NCI-H2081 (cell line): ENCODE measurements around the gene ZNF821.
A peak's percentile ranks its signal among the peaks of the same experiment; 100 is the strongest.
"Not testable (repeated sequence)": the region's sequence is repeated elsewhere in the genome, so short reads cannot be mapped to it uniquely, and the experiment has no call there.

Experiments
- DNase-seq, 2 experiments: peaks; one replicate each; lab custom pipeline; 2025; lab: John Stamatoyannopoulos, UW

Gene ZNF821, protein sequence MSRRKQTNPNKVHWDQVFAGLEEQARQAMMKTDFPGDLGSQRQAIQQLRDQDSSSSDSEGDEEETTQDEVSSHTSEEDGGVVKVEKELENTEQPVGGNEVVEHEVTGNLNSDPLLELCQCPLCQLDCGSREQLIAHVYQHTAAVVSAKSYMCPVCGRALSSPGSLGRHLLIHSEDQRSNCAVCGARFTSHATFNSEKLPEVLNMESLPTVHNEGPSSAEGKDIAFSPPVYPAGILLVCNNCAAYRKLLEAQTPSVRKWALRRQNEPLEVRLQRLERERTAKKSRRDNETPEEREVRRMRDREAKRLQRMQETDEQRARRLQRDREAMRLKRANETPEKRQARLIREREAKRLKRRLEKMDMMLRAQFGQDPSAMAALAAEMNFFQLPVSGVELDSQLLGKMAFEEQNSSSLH

DNA sequence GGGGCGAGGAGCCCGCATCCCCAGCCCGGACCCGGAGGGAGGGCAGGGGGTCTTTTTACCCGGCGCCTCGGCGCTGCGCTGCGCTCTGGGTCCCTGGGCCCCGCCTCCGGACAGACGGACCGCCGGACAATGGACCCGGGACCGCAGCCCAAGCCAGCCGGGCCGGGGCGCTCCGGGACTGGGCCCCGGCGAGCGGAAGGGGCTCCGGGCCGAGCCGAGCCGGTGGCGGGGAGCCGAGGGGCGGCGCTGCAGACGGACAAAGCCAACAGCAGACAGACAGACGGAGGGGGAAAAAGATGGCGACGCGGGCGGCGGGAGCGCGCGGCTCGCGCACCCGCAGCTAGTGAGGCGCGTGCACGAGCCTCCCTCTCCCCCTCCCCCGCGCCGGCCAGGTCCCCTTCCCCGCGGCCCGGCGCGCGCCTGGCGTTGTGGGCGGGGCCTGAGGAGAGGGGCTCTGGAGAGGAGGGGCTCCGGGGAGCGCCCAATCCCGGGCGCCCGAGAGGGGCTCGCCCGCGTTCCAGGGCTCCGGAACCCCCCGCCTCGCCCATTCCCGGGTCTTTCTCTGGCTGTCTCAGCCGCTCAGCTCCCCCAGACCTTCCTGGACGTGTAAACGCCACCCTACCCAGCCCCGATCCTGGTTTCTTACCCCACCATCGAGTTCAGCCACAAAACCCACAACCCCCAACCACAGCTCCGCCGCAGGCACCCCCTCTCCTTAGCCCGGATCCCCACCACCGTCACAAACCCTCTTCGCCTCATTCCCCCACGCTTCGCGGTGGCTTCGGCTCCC is at the start of gene ZNF821:
Gene ZNF821 (minus strand): TSS at position 334 of the 790 bp plus-strand sequence. CDS start 4,236 bp downstream, outside the sequence.
- DNase-seq, result peak; percentile 71 to 75

DNA sequence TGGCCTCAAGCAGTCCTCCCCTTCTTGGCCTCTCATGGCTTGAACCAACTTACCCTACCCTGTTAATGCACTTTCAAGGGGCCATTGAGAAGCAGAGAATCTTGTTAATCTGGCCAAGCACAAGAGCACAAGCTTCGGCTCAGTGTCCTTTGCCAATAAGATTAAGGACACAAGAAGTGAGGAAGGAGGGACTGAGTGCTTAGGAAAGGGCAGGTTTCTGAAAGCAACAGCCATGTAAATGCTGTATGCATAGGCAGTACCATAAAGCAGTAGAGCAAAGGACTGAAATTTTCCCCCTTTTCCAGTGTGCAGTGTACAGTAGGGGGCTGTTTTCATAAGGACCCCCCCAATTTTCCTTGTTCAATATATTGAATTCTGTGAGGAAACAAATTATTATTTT is 49.0 kb upstream of the ZNF821 start:
- DNase-seq, result no peak

DNA sequence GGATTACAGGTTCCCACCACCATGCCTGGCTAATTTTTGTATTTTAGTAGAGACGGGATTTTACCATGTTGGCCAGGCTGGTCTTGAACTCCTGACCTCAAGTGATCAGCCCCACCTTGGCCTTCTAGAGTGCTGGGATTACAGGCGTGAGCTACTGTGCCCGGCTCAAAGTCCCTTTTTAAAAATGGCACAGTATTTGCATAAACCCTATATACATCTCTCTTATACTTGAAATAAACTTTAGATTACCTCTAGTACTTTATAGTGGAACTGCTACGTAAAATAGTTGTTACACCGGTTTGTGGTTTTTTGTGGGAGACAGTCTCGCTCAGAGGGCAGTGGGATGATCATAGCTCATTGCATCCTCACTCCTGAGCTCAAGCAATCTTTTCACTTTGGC is 47.6 kb upstream of the ZNF821 start:
- DNase-seq, result no peak

DNA sequence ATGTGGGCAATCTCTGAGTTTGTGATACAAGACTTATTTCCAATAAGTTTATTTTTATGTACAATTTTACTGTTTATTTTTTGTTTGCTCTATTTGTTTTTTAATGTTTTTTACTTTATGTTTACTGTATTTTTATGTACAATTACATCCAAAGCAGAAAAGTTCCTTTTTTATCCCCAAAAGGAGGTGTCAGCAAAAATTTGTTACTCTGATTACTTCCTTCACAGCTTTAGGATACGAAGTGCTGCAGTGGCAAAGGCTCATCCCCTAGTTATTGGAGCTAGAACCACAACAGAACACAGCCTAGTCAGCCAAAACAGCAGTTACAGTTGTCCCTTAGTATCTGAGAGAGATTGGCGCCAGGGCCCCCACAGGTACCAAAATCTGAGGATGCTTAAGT is 47.0 kb upstream of the ZNF821 start:
- DNase-seq, result no peak

DNA sequence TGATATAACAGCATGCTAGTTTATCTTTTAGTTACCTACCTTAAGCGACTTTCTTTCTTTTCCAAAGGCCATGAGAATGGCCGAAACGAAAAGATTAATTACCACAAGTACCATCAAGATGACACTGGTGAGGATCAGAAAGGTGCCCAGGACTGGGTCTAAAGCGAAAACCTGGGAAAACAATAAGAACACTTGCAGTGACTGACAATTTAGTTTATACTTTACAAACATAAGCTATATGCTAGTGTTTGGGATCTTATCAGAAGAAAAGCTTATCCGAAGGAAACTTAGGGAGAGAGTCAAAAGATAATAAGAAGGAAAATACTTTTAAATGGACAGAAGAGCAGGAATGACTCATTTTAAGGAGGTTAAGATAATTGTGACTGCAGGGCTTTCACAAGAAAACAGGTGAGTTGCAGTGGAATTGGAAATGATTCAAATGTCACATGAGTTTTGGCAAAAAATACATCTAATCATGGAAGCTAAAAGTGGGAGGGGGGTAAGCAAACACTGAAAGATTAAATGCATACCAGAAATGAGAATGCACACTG is 46.1 kb upstream of the ZNF821 start:
- DNase-seq, result no peak

DNA sequence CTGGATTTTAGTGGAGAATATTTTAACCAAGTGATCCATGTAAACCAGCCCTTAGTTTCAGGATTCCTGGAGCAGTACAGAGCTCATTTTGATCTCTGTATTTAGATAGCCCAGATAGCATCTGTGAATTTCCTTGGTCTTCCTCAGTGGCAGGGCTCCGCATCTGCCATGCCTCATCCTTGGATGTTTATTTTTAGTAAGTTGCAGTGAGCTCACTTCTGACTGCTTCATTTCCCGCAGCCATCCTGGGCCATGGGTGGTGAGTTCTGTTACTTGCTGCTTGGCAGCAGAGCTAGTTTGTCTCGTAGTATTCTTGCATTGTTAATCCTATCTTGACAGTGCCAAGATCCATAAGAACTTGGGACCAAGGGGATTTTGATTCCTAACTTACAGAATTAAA is 45.1 kb upstream of the ZNF821 start:
- no peak for DNase-seq

DNA sequence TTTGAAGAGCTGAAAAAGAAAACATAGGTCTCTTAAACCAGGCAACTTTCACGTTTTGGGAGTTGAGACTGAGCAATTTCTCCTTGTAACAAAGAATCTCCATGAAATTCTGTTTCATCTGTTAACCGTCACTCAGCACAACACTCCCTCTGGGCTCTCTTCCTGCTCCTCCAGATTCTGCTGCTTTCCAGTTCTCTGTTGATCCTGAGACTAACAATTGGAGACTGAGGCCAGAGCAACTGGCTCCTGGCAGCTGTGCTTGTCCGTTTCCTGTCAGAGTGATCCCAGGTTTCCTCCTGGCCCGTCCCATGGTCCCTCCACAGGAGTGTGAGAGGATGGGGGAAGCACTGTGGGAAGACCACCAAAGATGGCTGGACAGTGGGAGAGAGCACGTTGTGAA is 43.8 kb upstream of the ZNF821 start:
- DNase-seq, result no peak

DNA sequence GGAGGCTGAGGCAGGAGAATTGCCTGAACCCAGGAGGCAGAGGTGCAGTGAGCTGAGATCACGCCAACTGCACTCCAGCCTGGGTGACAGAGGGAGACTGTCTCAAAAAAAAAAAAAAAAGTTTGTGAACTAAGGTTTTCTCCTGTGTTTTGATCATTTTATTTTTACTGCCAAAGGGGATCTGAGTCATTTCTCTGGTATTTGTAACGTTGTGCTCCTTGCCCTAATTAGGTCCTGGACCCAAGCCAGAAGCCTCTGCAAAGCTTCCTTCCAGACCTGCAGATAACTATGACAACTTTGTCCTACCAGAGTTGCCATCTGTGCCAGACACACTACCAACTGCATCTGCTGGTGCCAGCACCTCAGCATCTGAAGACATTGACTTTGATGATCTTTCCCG is 43.4 kb upstream of the ZNF821 start:
- no peak for DNase-seq

DNA sequence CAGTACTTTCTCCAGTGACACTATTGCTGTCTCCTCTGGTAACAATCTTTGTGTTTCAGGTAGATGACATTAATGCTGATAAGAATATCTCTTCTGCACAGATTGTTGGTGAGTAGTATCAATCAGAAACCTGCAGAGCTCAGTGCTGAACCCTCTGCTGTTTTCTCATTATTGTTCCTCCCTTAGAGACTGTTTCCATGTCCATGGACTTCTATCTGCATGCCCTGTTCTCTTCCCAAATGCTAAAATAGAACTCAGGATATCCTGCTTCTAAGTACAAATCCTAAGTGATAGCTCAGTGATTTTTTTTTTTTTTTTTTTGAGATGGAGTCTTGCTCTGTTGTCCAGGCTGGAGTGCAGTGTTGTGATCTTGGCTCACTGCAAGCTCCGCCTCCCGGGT is 40.7 kb upstream of the ZNF821 start:
- no peak for DNase-seq

DNA sequence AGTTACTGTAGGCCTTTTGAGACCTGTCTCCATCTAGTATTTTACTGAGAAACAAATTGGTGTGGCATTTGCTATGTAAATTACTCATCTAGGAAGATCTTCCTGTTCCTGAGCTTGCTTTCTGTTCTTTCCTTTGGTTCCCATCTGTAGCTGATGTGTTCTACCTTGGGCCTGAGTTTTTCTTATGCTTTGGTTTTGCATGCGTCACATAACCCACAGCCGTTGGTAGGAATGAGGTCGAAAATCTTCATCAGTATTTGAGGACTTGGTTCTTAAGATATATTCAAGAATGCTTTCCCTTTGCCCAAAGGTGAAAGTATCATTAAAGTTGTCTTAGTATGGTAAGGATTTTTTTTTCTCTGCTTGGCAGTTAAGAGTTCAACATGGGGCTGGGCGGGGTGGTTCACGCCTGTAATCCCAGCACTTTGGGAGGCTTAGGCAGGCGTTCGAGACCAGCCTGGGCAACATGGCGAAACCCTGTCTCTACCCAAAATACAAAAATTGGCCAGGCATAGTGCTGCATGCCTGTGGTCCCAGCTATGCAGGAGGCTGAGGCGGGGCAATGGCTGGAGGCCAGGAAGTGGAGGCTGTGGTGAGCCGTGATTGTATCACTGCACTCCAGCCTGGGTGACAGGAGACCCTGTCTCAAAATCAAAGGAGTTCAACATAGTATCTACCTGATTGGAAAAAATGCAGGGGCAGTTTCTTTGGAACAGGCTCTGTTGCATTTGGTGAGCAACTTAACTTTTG is 40.1 kb upstream of the ZNF821 start:
- no peak for DNase-seq

DNA sequence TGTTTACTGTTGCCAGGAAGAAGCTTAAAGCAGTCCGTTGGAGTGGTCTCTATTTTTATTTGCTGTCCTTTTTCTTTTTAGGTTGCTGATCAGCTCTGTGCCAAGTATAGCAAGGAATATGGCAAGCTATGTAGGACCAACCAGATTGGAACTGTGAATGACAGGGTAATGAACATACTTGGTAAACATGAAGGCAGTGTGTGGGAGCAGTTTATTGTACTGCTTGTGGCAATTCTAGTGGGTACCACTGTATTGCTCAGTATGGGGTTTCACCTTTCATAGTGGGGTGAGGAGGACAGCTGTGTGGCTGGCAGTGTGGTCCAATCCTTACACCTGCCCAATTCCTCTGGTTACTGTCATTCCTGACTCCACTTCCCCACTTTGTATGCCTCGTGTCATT is 36.7 kb upstream of the ZNF821 start:
- DNase-seq, result no peak

DNA sequence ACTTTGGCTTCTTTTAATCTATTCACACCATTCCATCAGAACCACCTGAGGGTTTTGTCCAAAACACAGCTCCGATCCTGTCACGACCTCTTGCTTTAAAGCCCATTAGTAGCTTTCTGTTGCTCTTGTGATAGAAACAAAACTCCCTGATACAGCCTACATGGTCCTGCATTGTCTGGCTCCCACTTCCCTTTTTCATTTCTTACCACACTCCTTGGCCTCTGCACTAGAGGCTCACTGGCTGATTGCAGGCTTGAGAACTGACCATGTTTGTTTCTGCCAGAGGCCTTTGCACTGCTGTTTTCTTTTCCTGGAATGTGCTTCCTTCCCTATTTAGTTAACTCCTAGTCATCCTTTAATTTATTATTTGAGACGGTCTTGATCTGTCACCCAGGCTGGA is 35.1 kb upstream of the ZNF821 start:
- DNase-seq, result no peak

DNA sequence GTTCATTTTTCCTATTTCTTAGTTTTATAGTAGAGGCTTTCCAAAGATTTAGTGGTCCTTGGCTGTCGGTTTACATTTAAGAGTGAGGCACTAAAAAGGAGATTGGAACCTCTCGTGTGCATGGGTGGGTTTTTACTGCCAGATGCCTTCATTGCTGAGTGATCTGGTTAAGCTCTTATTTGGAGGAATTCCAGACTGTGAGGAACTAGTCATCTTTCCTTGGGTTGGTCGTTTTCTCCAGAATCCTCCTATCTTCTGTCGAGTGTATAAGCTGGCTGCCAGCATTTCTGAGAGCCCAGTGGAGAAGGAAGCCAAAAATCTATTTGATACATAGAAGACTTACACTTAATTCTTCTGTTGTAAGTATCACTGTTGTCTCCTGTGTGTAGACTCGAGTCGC is 33.9 kb upstream of the ZNF821 start:
- no peak for DNase-seq

DNA sequence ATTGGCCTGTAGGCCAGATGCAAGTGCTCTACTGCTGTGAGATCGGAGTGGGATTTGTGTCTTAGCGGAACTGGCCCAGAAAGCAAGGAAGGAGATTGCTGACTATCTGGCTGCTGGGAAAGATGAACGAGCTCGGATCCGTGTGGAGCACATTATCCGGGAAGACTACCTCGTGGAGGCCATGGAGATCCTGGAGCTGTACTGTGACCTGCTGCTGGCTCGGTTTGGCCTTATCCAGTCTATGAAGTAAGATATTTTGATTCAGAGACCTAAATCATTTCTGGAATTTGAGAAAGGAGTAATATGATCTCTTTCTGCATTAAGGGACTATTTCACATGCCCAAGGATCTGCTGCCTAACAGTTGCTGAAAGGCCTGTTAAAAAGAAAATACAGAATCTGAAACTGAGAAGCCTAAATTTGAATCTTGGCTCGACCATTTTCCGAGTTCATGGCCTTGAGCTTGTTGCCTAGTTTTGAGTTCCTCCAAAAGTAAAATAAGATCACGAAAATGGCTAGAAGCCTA is 32.5 kb upstream of the ZNF821 start:
- DNase-seq, result no peak

DNA sequence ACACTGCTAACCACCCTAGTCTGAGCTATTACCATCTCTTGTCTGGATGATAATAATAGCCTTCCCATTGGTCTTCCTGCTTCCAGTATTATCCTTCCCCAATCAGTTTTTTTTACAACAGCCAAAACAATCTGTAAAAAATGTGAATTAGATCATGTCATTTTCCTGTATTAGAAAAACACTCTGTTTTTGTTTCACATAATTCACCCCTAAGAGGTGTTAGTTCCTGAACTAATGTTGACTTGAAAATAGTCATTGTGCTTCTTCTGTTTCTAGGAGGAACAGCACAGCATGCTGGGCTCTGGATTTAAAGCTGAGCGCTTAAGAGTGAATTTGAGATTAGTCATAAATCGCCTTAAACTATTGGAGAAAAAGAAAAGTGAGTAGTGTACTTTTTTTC is 31.4 kb upstream of the ZNF821 start:
- no peak for DNase-seq

DNA sequence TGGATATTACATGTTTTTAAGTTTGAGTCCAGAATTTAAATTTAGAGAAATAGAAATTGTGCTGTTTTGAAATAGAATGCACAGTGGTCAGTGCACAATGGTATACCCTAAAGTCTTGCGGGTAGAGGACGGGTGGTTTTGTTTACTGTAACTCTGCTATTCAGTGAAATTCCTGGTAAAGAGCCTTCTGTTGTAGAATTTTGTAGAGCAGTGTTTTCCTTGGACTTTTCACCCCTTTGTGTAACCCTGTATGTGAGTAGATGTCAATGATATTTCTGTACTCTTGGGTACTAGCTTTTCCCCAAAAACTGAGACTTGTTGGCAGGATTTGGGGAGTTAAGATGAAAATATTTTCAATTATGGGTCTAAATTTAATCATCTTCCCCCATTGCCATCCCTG is 30.8 kb upstream of the ZNF821 start:
- no peak for DNase-seq

DNA sequence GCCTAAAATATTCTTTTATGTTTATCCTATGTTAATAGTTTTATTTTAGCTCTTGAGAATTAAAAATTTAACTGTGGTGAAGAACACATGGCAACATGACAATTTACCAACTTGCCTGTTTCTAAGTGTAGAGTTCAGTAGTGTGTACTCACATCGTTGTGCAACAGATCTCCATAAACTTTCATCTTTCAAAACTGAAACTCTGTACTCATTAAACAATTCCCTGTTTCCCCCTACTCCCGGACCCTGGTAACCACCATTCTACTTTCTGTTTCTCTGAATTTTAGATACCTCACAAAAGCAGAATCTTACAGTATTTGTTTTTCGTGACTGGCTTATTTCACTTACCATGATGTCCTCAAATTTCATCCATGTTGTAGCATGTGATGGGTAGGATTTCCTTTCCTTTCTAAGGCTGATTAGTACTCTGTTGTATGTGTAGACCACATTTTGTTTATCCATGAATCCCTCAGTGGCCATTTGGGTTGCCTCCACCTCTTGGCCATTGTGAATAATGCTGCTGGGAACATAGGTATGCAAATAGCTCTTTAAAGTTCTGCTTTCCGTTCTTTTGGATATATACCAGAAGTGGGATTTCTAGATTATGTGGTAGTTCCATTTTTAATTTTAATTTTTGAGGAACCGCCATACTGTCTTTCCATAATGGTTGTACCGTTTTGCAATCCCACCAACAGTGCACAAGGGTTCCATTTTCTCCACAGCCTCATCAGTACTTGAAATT is 28.7 kb upstream of the ZNF821 start:
- DNase-seq, result no peak

DNA sequence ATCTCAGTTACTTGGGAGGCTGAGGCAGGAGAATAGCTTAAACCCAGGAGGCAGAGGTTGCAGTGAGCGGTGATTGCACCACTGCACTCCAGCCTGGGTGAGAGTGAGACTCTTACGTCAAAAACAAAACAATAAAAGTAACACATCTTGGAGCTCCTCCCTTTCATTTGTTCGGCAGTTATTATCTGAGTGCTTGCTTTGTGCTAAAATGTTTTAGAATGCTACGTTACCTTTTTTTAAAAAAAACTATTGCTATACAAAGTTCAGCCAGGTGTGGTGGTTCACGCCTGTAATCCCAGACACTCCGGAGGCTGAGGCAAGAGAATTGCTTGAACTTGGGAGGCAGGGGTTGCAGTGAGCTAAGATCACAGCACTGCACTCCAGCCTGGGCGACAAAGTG is 27.1 kb upstream of the ZNF821 start:
- DNase-seq, result no peak

DNA sequence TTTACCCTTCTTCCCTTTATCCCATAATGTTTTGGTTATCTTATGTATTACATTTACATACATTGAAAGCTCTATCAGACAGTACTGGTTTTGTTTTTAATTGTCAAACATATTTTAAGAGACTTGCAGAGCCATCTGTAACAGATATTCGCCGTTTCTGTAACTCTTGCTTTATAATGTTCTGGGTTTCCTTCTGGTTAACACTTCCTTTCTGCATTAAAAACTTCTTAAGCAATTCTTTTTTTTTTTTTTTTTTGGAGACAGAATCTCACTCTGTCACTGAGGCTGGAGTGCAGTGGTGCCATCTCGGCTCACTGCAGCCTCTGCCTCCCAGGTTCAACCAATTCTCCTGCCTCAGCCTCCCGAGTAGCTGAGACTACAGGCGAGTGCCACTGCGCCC is 21.8 kb upstream of the ZNF821 start:
- not testable (repeated sequence) for DNase-seq

DNA sequence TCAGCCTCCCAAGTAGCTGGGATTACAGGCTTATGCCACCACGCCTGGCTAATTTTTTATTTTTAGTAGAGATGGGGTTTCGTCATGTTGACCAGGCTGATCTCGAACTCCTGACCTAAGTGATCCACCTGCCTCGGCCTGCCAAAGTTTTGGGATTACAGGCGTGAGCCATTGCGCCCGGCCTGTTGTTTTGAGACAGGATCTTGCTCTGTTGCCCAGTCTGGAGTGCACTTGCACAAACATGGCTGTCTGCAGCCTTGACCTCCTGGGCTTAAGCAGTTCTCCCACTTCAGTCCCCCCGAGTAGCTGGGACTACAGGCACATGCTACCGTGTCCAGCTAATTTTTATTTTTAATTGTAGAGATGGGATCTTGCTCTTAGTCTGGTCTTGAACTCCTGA is 20.3 kb upstream of the ZNF821 start:
- DNase-seq, result no peak

DNA sequence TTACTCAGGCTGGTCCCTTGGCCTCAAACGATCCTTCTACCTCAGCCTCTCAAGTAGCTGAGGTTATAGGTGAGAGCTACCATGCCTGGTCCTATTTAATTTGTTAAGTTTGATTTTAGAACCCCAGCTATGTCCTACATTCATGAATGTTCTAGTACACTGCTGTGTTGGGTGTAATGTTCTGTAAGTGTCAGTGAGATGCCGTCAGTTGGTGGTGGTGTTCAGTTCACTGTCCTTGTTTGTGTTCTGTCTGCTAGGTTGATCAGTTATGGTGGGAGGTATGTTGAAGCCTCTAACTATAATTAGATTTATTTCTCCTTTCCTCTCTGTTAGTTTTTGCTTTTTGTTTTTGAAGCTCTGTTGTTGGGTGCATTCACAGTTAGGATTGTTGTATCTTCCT is 19.6 kb upstream of the ZNF821 start:
- no peak for DNase-seq
